Mesothelial cell of epicardium (in vitro differentiated cells): ENCODE measurements around the gene TEX29. TPM values are rescaled to one million over a fixed set of nuclear protein-coding genes. Genes with fewer than 3 reads are reported as not detected.

Experiments
- DNase-seq, 2 experiments: peaks; one replicate each; pipeline ENCODE4 v3.0.0; 2021; ENCODE audit warnings: low spot score in 2 of 2; ENCODE audit not compliant: unreplicated experiment in 2 of 2
- H3K27ac Mint-ChIP-seq: 2 replicates; pipeline ENCODE4 v1.8.0; 2021; ENCODE audit warnings: mixed read lengths
- H3K27me3 Mint-ChIP-seq: 2 replicates; pipeline ENCODE4 v1.8.0; 2021; ENCODE audit warnings: low read depth, mixed read lengths
- H3K36me3 Mint-ChIP-seq: 2 replicates; pipeline ENCODE4 v1.8.0; 2021; ENCODE audit warnings: mixed read lengths
- H3K4me1 Mint-ChIP-seq: 2 replicates; pipeline ENCODE4 v1.8.0; 2021; ENCODE audit warnings: mixed read lengths
- H3K4me3 Mint-ChIP-seq: 2 replicates; pipeline ENCODE4 v1.8.0; 2021; ENCODE audit warnings: mild to moderate bottlenecking, moderate library complexity, mixed read lengths
- H3K9me3 Mint-ChIP-seq: 2 replicates; pipeline ENCODE4 v1.8.0; 2021; ENCODE audit warnings: mixed read lengths
- CTCF ChIP-seq: fragments of 200-600 bp; sonication (generic); IDR thresholded peaks from one replicate; pipeline ENCODE4 v1.5.0; 2021; ENCODE audit warnings: antibody characterized with exemption; ENCODE audit not compliant: unreplicated experiment
- total RNA-seq: library from RNA; stranded (reverse); gene quantifications from 3 replicates; pipeline ENCODE4 v1.2.1, GENCODE V29; 2021

Gene TEX29
- total RNA-seq, 1 donor from 2014 or later: 0.45 TPM

- Mint-ChIP-seq H3K4me1 (peaks cover 9% of the 10 kb centered on the region), H3K4me3 (no peak overlapping the region), H3K36me3 (peaks cover 36% of the 10 kb centered on the region), H3K9me3 (peaks cover 24% of the 10 kb centered on the region), H3K27me3 (no peaks in the 10 kb centered on the region), H3K27ac (no peak overlapping the region)
- no peak for DNase-seq
- TF ChIP-seq CTCF: no peak
Measured at GRCh38 chr13:111314852-111315251, 5.6 kb upstream of the TEX29 start.

GRCh38 chr13:111315347-111315995 lies 5.0 kb upstream of the TEX29 start:
- Mint-ChIP-seq H3K27me3 (no peaks in the 10 kb centered on the region), H3K36me3 (peaks cover 30% of the 10 kb centered on the region), H3K9me3 (peaks cover 17% of the 10 kb centered on the region), H3K27ac (no peak overlapping the region), H3K4me3 (no peak overlapping the region), H3K4me1 (peaks cover 9% of the 10 kb centered on the region)
- no peak for TF ChIP-seq CTCF
- DNase-seq: no peak

GRCh38 chr13:111316161-111316730 lies 4.2 kb upstream of the TEX29 start:
- Mint-ChIP-seq H3K9me3 (peaks cover 10% of the 10 kb centered on the region), H3K4me3 (no peak overlapping the region), H3K27ac (no peak overlapping the region), H3K36me3 (peaks cover 22% of the 10 kb centered on the region), H3K4me1 (peaks cover 9% of the 10 kb centered on the region), H3K27me3 (no peaks in the 10 kb centered on the region)
- no peak for DNase-seq
- no peak for TF ChIP-seq CTCF

GRCh38 chr13:111317042-111317550 lies 3.3 kb upstream of the TEX29 start:
- no peak for DNase-seq
- peaks cover 3% of the 10 kb centered on the region for H3K9me3 Mint-ChIP-seq

GRCh38 chr13:111317571-111318345 lies 2.7 kb upstream of the TEX29 start:
- no peak for TF ChIP-seq CTCF
- peaks cover 9% of the 10 kb centered on the region for H3K4me1 Mint-ChIP-seq
- H3K36me3 Mint-ChIP-seq: peaks cover 8% of the 10 kb centered on the region
- H3K4me3 Mint-ChIP-seq: no peak overlapping the region
- no peak for DNase-seq
- no peak overlapping the region for H3K27ac Mint-ChIP-seq
- H3K27me3 Mint-ChIP-seq: no peaks in the 10 kb centered on the region
- no peaks in the 10 kb centered on the region for H3K9me3 Mint-ChIP-seq

More at GRCh38 chr13:111317042-111317550, 3.3 kb upstream of the TEX29 start:
- Mint-ChIP-seq H3K4me3 (no peak overlapping the region), H3K27ac (no peak overlapping the region), H3K36me3 (peaks cover 14% of the 10 kb centered on the region), H3K27me3 (no peaks in the 10 kb centered on the region), H3K4me1 (peaks cover 9% of the 10 kb centered on the region)
- no peak for TF ChIP-seq CTCF
